ENCODE measurements around the gene SUN5.

DNA sequence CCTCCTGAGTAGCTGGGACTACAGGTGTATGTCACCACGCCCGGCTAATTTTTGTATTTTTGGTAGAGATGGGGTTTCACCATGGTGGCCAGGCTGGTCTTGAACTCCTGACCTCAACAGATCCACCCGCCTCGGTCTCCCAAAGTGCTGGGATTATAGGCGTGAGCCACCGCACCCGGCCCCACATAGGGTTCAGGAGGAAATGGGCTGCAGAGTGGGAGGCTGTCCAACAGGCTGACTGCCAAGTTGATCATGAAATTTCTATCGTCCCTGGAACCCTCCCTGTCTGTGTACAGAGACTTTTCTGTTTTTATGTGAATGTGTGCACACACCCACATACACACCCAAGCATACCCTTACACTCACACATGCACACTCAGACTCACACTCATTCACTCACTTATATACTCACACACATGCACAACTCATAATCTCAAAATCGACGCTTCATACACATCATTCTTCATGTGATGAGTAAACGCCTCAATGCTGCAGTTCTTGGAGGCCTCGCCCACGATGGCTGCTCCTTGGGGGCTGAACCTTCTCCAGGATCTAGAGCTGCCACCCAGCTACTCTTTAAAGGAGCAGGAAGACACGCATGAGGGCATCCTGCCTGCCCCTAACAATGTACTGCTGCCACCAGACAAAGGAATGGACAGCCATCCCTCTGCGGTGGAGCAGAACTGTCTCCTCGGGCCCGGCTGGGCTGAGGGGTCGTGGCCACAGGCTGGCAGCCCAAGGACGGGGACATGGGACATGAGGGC lies 35.6 kb downstream of the SUN5 start:
- TF ChIP-seq, protein P1, sequence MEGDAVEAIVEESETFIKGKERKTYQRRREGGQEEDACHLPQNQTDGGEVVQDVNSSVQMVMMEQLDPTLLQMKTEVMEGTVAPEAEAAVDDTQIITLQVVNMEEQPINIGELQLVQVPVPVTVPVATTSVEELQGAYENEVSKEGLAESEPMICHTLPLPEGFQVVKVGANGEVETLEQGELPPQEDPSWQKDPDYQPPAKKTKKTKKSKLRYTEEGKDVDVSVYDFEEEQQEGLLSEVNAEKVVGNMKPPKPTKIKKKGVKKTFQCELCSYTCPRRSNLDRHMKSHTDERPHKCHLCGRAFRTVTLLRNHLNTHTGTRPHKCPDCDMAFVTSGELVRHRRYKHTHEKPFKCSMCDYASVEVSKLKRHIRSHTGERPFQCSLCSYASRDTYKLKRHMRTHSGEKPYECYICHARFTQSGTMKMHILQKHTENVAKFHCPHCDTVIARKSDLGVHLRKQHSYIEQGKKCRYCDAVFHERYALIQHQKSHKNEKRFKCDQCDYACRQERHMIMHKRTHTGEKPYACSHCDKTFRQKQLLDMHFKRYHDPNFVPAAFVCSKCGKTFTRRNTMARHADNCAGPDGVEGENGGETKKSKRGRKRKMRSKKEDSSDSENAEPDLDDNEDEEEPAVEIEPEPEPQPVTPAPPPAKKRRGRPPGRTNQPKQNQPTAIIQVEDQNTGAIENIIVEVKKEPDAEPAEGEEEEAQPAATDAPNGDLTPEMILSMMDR (IDR thresholded peaks at IDR 0.05), result no peak
- TF ChIP-seq POLR2A (IDR thresholded peaks at IDR 0.05), result no peak
